Neural cell (in vitro differentiated cells): ENCODE measurements around the gene FKBP10. TPM values are rescaled to one million over a fixed set of nuclear protein-coding genes. Genes with fewer than 3 reads are reported as not detected.
A peak's percentile ranks its signal among the peaks of the same experiment; 100 is the strongest.

Experiments used
- H2AFZ ChIP-seq: fragments of 200-600, 300-800 bp; sonication (generic), shearing (Covaris generic); 2 replicates; pipeline ENCODE4 v1.6.0; 2014; ENCODE audit warnings: low read depth, mild to moderate bottlenecking, antibody characterized with exemption, low read length, moderate library complexity
- H3F3A ChIP-seq: fragments of 200-600 bp; shearing (Covaris generic); 2 replicates; pipeline ENCODE4 v1.6.1; 2016; ENCODE audit warnings: mild to moderate bottlenecking, moderate library complexity, mixed read lengths, antibody characterized with exemption, low read length; ENCODE audit not compliant: insufficient read depth, poor library complexity, severe bottlenecking
- H3K27ac ChIP-seq: fragments of 200-600, 300-800 bp; sonication (generic), shearing (Covaris generic); 2 replicates; pipeline ENCODE4 v1.5.1; 2014; ENCODE audit warnings: mild to moderate bottlenecking, low read length, moderate library complexity
- H3K27me3 ChIP-seq: fragments of 300-800, 200-600 bp; sonication (generic), shearing (Covaris generic); 2 replicates; pipeline ENCODE4 v1.6.0; 2014; ENCODE audit warnings: mild to moderate bottlenecking, low read depth, low read length, moderate library complexity; ENCODE audit not compliant: insufficient read depth
- H3K36me3 ChIP-seq: fragments of 300-800, 200-600 bp; sonication (generic), shearing (Covaris generic); 2 replicates; pipeline ENCODE4 v1.5.1; 2014; ENCODE audit warnings: mild to moderate bottlenecking, antibody characterized with exemption, low read length, moderate library complexity; ENCODE audit not compliant: insufficient read depth
- H3K4me2 ChIP-seq: fragments of 300-800, 200-600 bp; sonication (generic), shearing (Covaris generic); 2 replicates; pipeline ENCODE4 v1.6.0; 2014; ENCODE audit warnings: mild to moderate bottlenecking, low read length
- H3K4me3 ChIP-seq: fragments of 300-800, 200-600 bp; sonication (generic), shearing (Covaris generic); 2 replicates; pipeline ENCODE4 v1.5.1; 2014; ENCODE audit warnings: mild to moderate bottlenecking, low read length, moderate library complexity
- H3K79me2 ChIP-seq: fragments of 200-600 bp; shearing (Covaris generic); replicated peaks from 2 replicates; pipeline ENCODE4 v1.6.0; 2014; ENCODE audit warnings: mild to moderate bottlenecking, low read length, moderate library complexity; ENCODE audit not compliant: insufficient read depth
- H3K9ac ChIP-seq: fragments of 300-800, 200-600 bp; sonication (generic), shearing (Covaris generic); 2 replicates; pipeline ENCODE4 v1.6.1; 2016; ENCODE audit warnings: mild to moderate bottlenecking, low read length, mixed read lengths
- H3K9me2 ChIP-seq: fragments of 200-600 bp; shearing (Covaris generic); 2 replicates; pipeline ENCODE4 v1.6.1; 2016; ENCODE audit warnings: mild to moderate bottlenecking, low read length, mixed read lengths; ENCODE audit not compliant: insufficient read depth
- H3K9me3 ChIP-seq: fragments of 200-600, 300-800 bp; sonication (generic), shearing (Covaris generic); 2 replicates; pipeline ENCODE4 v1.6.1; 2016; ENCODE audit warnings: mild to moderate bottlenecking, mixed run types, low read length, moderate library complexity, mixed read lengths
- H4K20me1 ChIP-seq: fragments of 200-600 bp; shearing (Covaris generic); 2 replicates; pipeline ENCODE4 v1.6.1; 2016; ENCODE audit warnings: mild to moderate bottlenecking, mixed run types; ENCODE audit not compliant: insufficient read depth
- CTCF ChIP-seq: fragments of 450-650 bp; IDR thresholded peaks from 2 replicates; pipeline ENCODE4 v1.5.1; 2014; ENCODE audit warnings: antibody characterized with exemption, mild to moderate bottlenecking, moderate library complexity; ENCODE audit not compliant: poor library complexity, severe bottlenecking
- EP300 ChIP-seq: fragments of 450-650 bp; conservative IDR thresholded peaks from 2 replicates; pipeline ENCODE4 v1.6.1; 2014; ENCODE audit warnings: antibody characterized with exemption, mild to moderate bottlenecking, moderate library complexity; ENCODE audit not compliant: poor library complexity, severe bottlenecking
- EZH2 ChIP-seq: fragments of 200-600, 300-800 bp; shearing (Covaris generic), sonication (generic); IDR thresholded peaks from 2 replicates; pipeline ENCODE4 v1.6.1; 2014; ENCODE audit warnings: antibody characterized with exemption, low read length, borderline replicate concordance, mild to moderate bottlenecking; ENCODE audit not compliant: insufficient read depth, poor library complexity, severe bottlenecking
- MXI1 ChIP-seq: fragments of 450-650 bp; conservative IDR thresholded peaks from 2 replicates; pipeline ENCODE4 v1.6.1; 2014; ENCODE audit warnings: antibody characterized with exemption, mild to moderate bottlenecking; ENCODE audit not compliant: poor library complexity, severe bottlenecking
- POLR2AphosphoS5 ChIP-seq: IDR thresholded peaks from 2 replicates; pipeline ENCODE4 v1.6.1; 2012
- RAD21 ChIP-seq: fragments of 450-650 bp; conservative IDR thresholded peaks from 2 replicates; pipeline ENCODE4 v1.6.1; 2014; ENCODE audit warnings: antibody characterized with exemption, mild to moderate bottlenecking, moderate library complexity
- REST ChIP-seq: IDR thresholded peaks from 2 replicates; pipeline ENCODE4 v1.6.1; 2012; ENCODE audit warnings: borderline replicate concordance
- SMC3 ChIP-seq: fragments of 450-650 bp; conservative IDR thresholded peaks from 2 replicates; pipeline ENCODE4 v1.6.1; 2014; ENCODE audit warnings: antibody characterized with exemption, mild to moderate bottlenecking, moderate library complexity; ENCODE audit not compliant: poor library complexity
- TAF1 ChIP-seq: IDR thresholded peaks from 2 replicates; pipeline ENCODE4 v1.6.1; 2012; ENCODE audit warnings: low read depth
- polyA plus RNA-seq: library from polyadenylated mRNA; depleted of rRNA; stranded (reverse); fragments of >200 nt; gene quantifications from 2 replicates; pipeline ENCODE4 v1.2.3, GENCODE V29; 2014

Gene FKBP10
- polyA plus RNA-seq, 1 donor from 2014 or later: 3.5 TPM

- Histone ChIP-seq H3F3A (no peaks in the 10 kb centered on the region), H3K27ac (peak within 1 kb of the TSS; percentile 66), H3K4me2 (peak within 1 kb of the TSS; percentile 51), H3K79me2 (peaks cover 3% of the 10 kb centered on the region), H3K9me3 (no peaks in the 10 kb centered on the region), H3K4me3 (peak within 1 kb of the TSS; percentile 81), H3K27me3 (no peaks in the 10 kb centered on the region), H2AFZ (peak within 1 kb of the TSS; percentile 56), H3K9ac (peak within 1 kb of the TSS; percentile 83), H3K9me2 (no peaks in the 10 kb centered on the region), H3K36me3 (no peaks in the 10 kb centered on the region), H4K20me1 (no peaks in the 10 kb centered on the region)
- TF ChIP-seq MXI1: peak; percentile 75
- TF ChIP-seq EZH2: no peak
- TF ChIP-seq POLR2AphosphoS5: peak; percentile 65
- TF ChIP-seq REST: no peak
- TF ChIP-seq RAD21: peak; percentile 64
- peak; percentile 93 for TF ChIP-seq CTCF
- TF ChIP-seq EP300: peak; percentile 46
- no peak for TF ChIP-seq TAF1
- peak; percentile 67 for TF ChIP-seq SMC3
Measured at GRCh38 chr17:41811549-41812380, 1.0 kb upstream of the FKBP10 start, which contains the start of gene P3H4. P3H4 (minus strand) TSS chr17:41811949; CDS start chr17:41811915, 34 bp downstream.

- H3K79me2 ChIP-seq: peaks cover 3% of the 10 kb centered on the region
- no peaks in the 10 kb centered on the region for H3K27me3 ChIP-seq
- no peaks in the 10 kb centered on the region for H3K9me3 ChIP-seq
- no peak overlapping the region for H3K27ac ChIP-seq
- peak overlapping the region; percentile 81 for H3K4me3 ChIP-seq
- no peaks in the 10 kb centered on the region for H3F3A ChIP-seq
- H2AFZ ChIP-seq: no peak overlapping the region
- no peak overlapping the region for H3K9ac ChIP-seq
- no peaks in the 10 kb centered on the region for H3K36me3 ChIP-seq
- no peak overlapping the region for H3K4me2 ChIP-seq
- H3K9me2 ChIP-seq: no peaks in the 10 kb centered on the region
- TF ChIP-seq CTCF: no peak
- TF ChIP-seq POLR2AphosphoS5: no peak
- TF ChIP-seq EZH2: no peak
- TF ChIP-seq MXI1: no peak
- no peak for TF ChIP-seq TAF1
- no peak for TF ChIP-seq SMC3
- no peak for TF ChIP-seq REST
- TF ChIP-seq RAD21: no peak
- no peak for TF ChIP-seq EP300
- no peaks in the 10 kb centered on the region for H4K20me1 ChIP-seq
Measured at GRCh38 chr17:41813152-41813680, 412 bp downstream of the FKBP10 start.
